T47D (cell line): ENCODE data around the gene PLK5.
"Not testable (repeated sequence)": the region's sequence is repeated elsewhere in the genome, so short reads cannot be mapped to it uniquely, and the experiment has no call there.

Experiments
- DNase-seq, 2 experiments: peaks; one replicate each; pipeline versions ENCODE4 v3.0.0 to v3.0.0-alpha.2; 2011 to 2012; ENCODE audit warnings: low read depth in 1 of 2, low spot score in 1 of 2
- JUND ChIP-seq: IDR thresholded peaks from 2 replicates; pipeline ENCODE4 v1.6.1; 2012; ENCODE audit warnings: low read depth
- in situ Hi-C: cut with HindIII; loops from 2 replicates; pipeline ENCODE4 v1.10.0; 2016; ENCODE audit warnings: low sequenced_read_pairs, low pct_unique_long_range_greater_than_20kb

The PLK5 gene

DNA sequence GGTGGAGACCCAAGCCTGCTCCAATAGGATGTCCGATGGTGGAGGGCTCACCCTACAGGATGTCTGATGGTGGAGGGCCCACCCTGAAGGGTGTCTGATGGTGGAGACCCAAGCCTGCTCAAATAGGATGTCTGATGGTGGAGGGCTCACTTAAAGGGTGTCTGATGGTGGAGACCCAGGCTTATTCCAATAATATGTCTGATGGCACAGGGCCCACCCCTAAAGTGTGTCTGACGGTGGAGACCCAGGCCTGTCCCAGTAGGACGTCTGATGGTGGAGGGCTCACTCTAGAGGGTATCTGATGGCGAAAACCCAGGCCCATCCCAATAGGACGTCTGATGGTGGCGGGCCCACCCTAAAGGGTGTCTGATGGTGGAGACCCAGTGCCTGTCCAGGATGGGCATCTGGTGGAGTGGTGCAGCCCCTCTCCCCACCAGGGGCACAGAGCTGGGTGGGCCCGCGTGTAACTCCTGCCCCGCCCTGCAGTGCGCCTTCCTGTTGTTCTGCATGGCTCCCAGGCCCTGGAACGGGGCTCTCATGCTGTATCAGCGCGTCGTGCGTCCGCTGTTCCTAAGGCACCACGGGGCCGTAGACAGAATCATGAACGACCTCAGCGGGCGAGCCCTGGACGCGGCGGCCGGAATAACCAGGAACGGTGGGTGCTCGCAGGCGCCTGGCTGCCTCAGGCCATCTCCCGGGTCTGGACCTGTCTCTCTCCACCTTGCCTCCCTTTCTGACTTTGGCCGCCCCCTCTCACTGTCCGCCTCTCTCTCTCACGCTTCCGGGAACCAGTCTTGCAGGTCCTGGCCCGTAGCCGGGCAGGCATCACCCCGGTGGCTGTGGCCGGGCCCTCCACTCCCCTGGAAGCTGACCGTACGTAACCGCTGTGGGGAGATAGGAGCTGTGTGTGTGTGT lies 27.8 kb upstream of the PLK5 start:
- in situ Hi-C loops, result no loop called here
- DNase-seq, result no peak
- TF ChIP-seq JUND, result no peak

DNA sequence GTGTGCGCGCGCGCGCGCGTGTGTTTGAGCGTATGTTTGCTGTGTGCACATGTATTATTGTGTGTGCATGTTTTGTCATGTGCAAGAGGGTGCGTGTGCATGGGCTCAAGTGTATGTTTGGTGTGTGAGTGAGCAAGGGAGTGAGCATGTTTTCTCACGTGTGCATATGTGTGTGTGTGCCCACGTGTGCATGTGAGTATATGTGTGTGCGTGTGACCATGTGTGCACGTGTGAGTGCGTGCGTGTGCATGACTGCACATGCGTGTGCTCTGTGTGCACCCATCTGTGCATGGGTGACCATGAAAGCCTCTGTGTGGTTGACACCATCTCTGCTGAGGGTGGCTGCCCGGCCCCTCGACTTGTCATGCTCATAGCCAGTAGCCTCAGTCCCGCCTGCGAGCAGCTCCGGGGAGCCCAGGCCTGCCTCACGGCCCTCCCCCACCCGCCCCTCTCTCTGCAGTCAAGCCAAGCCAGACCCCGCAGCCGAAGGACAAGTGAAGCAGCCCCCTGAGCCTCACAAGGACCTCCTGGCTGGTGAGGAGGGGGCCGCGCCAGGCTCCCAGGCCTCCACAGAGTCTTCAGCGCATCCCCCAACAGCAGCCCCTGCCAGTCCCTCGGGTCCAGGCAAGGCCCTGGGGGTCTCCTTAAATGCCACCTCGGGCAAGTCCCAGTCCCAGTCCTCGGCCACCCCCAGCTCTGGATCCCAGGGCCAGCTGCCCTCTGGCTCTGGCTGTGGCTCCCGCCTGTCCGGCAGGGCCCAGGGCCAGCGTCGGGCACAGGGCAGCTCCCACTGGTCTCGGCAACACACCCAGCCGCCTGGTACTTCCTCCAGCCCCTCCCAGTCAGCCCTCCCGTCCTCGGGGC lies 26.9 kb upstream of the PLK5 start:
- in situ Hi-C loops, result no loop called here
- DNase-seq, result no peak
- TF ChIP-seq JUND, result no peak

DNA sequence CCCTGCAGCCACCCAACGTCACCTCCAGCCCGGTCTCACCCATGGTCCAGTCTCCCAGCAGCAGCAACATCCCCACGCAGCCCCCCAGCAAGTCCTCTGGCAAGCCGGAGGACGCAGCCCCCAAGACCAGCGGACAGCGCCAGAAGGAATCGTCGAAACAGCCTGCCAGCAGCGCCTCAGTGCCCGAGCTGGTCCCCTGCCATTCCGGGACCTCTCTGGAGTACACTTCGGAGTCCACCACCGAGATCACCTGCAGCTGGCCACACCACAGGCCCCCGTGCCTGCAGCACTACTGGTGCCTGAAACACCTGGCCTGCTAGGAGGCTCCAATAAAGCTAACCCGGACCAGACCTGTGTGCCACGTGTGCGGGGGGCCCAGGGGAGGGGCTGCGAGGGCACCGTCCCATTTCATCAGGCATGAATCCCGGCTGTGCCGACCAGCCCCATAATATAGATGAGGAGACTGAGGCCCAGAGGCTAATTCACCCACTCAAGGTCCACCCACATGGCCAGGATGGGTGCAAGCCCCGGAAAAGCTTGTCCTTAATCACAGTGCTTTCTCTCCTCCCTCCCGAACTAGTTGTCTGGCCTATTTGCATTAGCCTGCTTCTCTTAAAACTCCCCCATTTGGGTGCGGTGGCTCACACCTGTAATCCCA lies 26.2 kb upstream of the PLK5 start:
- DNase-seq, result no peak
- no peak for TF ChIP-seq JUND
- in situ Hi-C loops, result no loop called here

DNA sequence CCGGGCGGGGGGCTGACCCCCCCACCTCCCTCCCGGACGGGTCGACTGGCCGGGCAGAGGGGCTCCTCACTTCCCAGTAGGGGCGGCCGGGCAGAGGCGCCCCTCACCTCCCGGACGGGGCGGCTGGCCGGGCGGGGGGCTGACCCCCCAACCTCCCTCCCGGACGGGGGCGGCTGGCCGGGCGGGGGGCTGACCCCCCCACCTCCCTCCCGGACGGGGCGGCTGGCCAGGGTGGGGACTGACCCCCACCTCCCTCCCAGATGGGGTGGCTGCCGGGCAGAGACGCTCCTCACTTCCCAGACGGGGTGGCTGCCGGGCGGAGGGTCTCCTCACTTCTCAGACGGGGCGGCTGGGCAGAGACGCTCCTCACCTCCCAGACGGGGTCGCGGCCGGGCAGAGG lies 24.6 kb upstream of the PLK5 start:
- DNase-seq, in situ Hi-C loops: not testable (repeated sequence)

DNA sequence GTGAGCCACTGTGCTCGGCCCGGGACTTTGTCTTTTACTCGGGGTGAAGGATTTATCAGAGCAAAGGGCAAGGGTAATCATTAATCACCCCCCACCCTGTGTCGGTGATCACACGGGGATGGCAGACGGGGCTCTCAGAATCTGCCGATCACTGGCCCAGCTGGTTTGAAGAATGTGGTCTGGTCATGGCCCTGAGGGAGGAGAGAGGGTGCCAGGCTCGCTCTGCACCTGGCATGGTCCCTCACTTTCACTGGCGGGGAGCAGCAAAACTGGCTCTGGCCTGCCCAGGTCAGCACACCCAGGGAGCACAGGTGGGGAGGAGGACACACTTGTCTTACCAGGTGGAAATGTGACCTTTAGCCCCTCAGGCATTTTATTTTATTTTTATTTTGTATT lies 22.7 kb upstream of the PLK5 start:
- in situ Hi-C loops, result no loop called here
- peak in 1 of 2 experiments; percentile 90 for DNase-seq
- no peak for TF ChIP-seq JUND

DNA sequence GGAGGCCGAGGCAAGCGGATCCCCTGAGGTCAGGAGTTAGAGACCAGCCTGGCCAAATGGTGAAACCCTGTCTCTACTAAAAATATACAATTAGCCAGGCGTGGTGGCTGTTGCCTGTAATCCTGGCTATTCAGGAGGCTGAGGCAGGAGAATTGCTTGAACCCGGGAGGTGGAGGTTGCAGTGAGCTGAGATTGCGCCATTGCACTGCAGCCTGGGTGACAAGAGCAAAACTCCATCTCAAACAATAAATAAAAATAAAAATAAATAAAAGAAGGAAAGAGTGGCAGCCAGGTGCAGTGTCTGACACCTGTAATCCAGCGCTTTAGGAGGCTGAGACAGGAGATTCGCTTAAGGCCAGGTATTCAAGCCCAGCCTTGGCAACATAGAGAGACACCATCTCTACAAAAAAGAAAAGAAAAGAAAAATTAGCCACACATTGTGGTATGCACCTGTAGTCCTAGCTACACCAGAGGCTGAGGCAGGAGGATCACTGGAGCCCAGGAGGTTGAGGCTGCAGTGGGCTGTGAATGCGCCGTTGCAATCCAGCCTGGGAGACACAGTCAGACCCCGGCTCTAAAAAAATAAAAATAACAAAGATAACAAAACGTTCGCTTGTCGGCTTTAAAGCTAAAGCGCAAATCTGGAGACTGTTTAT lies 21.3 kb upstream of the PLK5 start:
- in situ Hi-C loops, result no loop called here
- TF ChIP-seq JUND, result no peak

DNA sequence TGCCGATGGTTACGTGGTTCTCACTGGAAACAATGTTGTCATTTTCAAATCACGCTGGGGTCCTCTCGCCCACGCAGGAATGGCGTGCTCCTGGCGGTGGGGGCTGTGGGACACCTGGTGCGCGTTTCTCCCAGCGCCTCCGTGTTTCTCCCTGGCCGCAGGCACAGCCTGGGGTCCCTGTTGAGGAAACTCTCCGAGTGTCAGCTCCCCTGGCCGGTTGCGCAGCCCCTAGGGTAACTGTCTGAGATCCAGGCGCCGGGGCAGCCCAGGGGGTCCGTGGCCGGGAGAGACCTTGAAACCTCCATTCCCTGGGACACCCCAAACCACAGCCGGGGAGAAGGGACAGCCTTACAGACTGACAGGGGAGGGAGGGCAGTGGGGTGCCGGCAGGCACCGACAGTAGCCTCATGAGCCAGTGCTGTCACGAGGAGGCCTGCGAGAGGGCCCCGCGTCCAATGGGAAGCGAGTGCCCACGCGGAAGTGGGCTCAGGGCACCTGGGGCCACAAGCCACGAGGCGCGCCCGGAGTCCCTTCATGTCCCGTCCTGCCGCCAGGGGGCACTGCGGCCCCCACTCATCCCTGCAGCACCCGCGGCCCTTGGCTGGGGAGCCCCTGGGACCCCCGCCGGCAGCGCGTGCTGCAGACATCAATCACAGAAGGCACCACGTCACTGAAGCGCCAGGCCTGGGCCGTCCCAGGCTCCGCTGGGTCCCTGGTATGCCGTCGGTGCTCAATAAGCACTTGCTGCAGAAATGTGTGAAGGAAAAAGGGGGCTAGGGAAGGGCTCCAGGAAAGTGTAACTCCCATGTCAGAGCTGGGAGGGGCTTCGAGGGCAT lies 20.6 kb upstream of the PLK5 start:
- in situ Hi-C loops, result no loop called here
- no peak for TF ChIP-seq JUND
- peak in 1 of 2 experiments; percentile 35 for DNase-seq

More for the DNA sequence above, 21.3 kb upstream of the PLK5 start:
- DNase-seq, result no peak

DNA sequence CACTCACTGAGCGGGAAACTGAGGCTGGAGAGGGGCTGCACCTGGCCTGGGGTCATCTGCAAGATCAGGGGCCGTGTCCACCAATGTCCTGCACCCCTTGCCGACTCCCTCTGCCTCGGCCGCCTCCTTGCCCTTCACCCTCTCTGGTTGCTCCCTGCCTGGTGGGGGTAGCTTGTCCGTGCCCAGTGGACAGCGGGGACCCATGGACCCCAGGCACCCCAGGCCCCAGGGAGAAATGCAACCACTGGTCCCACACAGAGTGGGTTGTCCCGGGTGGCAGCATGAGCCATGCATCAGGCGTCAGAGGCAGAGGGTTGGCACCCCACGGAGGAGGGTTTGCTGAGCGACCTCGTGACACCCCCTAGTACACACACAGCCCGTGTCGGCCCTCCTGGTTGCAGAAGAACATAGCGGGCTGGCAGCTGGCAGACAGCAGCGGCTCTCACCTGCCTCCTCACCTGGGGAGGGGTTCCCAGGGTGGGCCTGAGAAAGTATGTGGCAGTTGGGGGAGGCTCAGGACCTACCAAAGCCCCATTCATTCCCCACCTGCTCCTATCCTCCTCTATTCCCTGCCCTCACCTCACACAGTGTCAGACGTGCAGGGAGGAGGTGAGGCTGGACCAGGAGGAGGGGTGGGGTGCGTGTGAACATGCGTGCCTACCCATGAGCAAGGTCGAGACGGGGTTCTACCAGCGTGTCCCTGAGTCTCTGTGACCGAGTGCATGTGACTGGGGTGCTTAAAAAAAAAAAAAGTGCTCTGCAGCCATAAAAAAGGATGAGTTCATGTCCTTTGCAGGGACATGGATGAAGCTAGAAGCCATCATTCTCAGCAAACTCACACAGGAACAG lies 19.7 kb upstream of the PLK5 start:
- TF ChIP-seq JUND, result no peak
- DNase-seq, result no peak
- in situ Hi-C loops, result no loop called here

DNA sequence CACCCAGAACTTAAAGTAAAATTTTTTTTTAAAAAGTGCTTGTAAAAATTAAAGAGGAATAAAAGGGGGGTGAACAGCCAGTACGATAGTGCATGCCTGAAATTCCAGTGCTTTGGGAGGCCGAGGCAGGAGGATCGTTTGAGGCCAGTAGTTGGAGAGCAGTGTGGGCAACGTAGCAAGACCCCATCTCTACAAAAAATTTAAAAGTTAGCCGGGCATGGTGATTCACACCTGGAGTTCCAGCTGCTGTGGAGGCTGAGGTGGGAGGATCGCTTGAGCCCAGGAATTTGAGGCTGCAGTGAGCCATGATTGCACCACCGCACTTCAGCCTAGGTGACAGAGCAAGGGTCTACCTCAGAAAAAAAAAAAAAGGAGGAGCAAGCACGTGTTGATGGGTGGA lies 18.9 kb upstream of the PLK5 start:
- no peak for DNase-seq
- TF ChIP-seq JUND, result no peak
- in situ Hi-C loops, result no loop called here

DNA sequence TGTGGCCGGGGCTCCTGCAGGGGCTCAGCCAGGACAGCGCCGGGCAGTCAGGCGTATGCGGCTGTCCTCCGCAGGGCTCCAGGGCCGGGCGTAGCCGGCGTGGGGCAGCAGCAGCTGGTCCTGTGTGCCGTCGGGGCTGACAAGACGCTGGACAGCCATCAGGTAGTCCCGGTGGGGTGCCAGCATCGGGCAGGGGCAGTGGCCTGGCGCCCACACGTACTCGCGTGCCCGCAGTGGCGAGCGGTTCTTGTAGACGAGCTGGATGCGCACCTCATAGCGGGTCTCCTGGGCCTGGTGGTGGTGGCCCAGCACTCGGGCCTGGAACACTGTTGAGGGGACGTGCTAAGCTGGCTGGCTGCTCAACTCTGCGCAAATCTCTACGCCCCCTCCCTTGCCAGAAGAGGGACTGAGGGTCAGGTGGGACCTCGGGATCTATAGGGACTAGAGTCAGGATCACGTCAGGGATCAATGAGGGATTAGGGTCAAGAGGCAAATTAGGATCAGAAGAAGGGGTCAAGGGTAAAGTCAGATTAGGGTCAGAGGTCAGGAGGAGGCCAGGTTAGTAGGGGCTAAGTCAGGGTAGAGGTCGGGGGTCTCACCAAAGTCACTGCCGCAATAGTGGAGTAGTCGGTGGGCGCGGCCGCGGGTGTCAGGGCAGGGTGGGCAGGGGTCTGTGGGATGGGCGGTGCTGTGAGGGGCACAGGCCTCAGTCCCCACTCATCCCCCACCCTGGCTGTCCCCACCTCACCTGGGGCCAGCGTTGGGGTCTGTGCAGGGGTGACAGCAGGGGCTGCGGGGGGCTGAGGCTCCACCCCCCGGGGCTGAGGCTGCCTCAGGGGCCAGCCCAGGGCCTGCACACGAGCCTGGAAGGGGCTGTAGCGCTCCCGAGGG lies 17.6 kb upstream of the PLK5 start:
- in situ Hi-C loops, result no loop called here
- no peak for TF ChIP-seq JUND
- no peak for DNase-seq
